Measurements from ENCODE around the gene MRGPRE.

DNA sequence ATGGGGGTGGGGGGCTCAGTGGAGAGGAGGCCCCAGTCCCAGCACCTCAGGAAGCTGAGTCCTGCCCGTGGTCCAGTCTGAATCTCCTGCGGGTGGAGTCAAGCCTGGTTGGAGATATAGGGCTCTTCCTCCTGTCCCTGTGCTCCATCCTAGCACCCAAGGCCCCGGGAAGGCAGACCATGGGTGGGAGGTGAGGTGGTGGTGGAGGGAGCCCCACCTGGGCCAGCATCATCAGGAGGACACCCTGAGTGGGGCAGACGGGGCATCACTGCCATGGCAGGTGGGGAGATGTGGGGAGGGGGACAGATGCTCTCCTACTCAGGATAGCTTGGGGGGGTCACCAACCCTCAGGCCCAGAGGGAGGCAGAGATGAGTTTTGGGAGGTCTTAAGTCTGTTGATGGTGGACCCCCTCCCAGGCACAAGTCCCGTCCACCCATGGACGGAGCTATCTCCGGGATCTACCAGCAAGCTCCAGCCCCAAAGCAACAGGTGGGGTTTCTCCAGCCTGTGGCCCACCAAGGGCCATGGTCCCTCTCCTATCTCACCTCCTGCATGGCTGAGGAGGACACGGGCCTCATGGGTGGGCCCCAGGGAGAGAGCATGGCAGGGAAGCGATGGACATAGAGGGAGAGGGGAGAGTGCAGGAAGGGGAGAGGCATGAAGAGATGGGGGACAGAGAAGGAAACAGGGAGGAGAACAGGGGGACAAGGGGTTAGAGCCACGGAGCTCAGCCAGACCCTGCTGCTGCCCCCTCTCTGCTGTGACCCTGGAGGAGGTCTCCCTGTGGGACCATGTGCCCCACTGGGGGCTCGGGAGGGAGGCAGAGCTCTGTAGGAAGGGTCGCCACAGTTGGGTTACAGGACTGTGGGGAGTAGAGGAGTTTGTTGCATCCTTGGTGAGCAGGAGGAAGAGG lies 1.3 kb downstream of the MRGPRE start:
- TF ChIP-seq, protein P1, sequence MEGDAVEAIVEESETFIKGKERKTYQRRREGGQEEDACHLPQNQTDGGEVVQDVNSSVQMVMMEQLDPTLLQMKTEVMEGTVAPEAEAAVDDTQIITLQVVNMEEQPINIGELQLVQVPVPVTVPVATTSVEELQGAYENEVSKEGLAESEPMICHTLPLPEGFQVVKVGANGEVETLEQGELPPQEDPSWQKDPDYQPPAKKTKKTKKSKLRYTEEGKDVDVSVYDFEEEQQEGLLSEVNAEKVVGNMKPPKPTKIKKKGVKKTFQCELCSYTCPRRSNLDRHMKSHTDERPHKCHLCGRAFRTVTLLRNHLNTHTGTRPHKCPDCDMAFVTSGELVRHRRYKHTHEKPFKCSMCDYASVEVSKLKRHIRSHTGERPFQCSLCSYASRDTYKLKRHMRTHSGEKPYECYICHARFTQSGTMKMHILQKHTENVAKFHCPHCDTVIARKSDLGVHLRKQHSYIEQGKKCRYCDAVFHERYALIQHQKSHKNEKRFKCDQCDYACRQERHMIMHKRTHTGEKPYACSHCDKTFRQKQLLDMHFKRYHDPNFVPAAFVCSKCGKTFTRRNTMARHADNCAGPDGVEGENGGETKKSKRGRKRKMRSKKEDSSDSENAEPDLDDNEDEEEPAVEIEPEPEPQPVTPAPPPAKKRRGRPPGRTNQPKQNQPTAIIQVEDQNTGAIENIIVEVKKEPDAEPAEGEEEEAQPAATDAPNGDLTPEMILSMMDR (optimal IDR thresholded peaks at IDR 0.05 in 1 of 3, IDR thresholded peaks at IDR 0.05 in 1 of 3, conservative IDR thresholded peaks at IDR 0.05 in 1 of 3; ENCODE audit: extremely low read depth in 1 of 3, insufficient read depth in 2 of 3, low read length in 3 of 3): no peak
- TF ChIP-seq EZH2 (IDR thresholded peaks at IDR 0.05; ENCODE audit: low read length): no peak

Data from keratinocyte (primary cell).